HepG2 (cell line): ENCODE results near the gene CACNA1I. TPM values are rescaled to one million over a fixed set of nuclear protein-coding genes. Genes with fewer than 3 reads are reported as not detected.
A peak's percentile ranks its signal among the peaks of the same experiment; 100 is the strongest.

ENCODE experiments used
- ATAC-seq: fragments of 200-7000 bp; cut with Tn5 transposase; 3 replicates; pipeline ENCODE4 v1.9.1; 2020; ENCODE audit warnings: mild to moderate bottlenecking, moderate library complexity
- BruUV-seq: library from RNA; stranded (reverse); fragments of 400-500 nt; replicated peaks from 2 replicates; lab custom pipeline; 2021; lab: Mats Ljungman, UMichigan
- CTCF ChIA-PET: fragments of 300-600 bp; formaldehyde crosslinking; extraction: SDS; loops from one replicate; lab custom pipeline; 2021; ENCODE audit warnings: low total read pairs, inconsistent platforms, low intra/inter-chr PET ratio; lab: Yijun Ruan, JAX
- POLR2A ChIA-PET: fragments of 350-600 bp; sonication (Branson Sonifier 250); formaldehyde crosslinking; loops from one replicate; lab custom pipeline; 2020; ENCODE audit warnings: antibody characterized with exemption, inconsistent platforms; lab: Yijun Ruan, JAX
- DNase-seq: peaks from one replicate; pipeline ENCODE4 v3.0.0-alpha.2; 2015; ENCODE audit warnings: low spot score
- FAIRE-seq: peaks from 3 replicates; lab custom pipeline; 2011; peaks lifted over from hg19 to GRCh38; lab: Jason Lieb, UNC
- H2AFZ ChIP-seq: one replicate; pipeline ENCODE4 v1.6.1; 2011; ENCODE audit warnings: low read length, inconsistent platforms
- H3K27ac ChIP-seq: fragments of 300-600 bp; 3 replicates; pipeline ENCODE4 v1.8.0; 2011; ENCODE audit warnings: mixed run types, mild to moderate bottlenecking, mixed read lengths, low read length, inconsistent platforms; ENCODE audit not compliant: insufficient read depth; ENCODE audit errors: extremely low read length
- H3K27me3 ChIP-seq, 2 experiments: fragments of 200-600 bp in 1 of 2; 2 replicates in 1 of 2; 3 replicates in 1 of 2; pipeline versions ENCODE4 v1.6.0 to v1.8.0; 2011; ENCODE audit warnings: low read length in 2 of 2, mild to moderate bottlenecking in 2 of 2, moderate library complexity in 2 of 2, inconsistent platforms in 1 of 2; ENCODE audit not compliant: insufficient read depth in 2 of 2, control insufficient read depth in 1 of 2
- H3K36me3 ChIP-seq, 2 experiments: fragments of 200-600 bp in 1 of 2; replicated peaks in 1 of 2; 2 replicates in 1 of 2; 3 replicates in 1 of 2; pipeline versions ENCODE4 v1.5.1 to v1.8.0; 2011; ENCODE audit warnings: low read length in 2 of 2, inconsistent platforms in 1 of 2; ENCODE audit not compliant: insufficient read depth in 2 of 2, control insufficient read depth in 1 of 2
- H3K4me1 ChIP-seq: 2 replicates; pipeline ENCODE4 v1.5.1; 2012; ENCODE audit warnings: low read length, inconsistent platforms; ENCODE audit not compliant: insufficient read depth
- H3K4me2 ChIP-seq: 2 replicates; pipeline ENCODE4 v1.6.0; 2011; ENCODE audit warnings: low read depth, low read length, inconsistent platforms
- H3K4me3 ChIP-seq, 3 experiments: fragments of 200-600 bp in 1 of 3; sonication (generic), shearing (Covaris generic) in 1 of 3; replicated peaks in 1 of 3; 2 replicates each; pipeline ENCODE4 v1.5.1; 2011 to 2016; ENCODE audit warnings: low read length in 3 of 3, inconsistent platforms in 2 of 3, low read depth in 2 of 3, mild to moderate bottlenecking in 2 of 3, control low read depth in 1 of 3, mixed read lengths in 1 of 3; ENCODE audit not compliant: insufficient read depth in 1 of 3
- H3K79me2 ChIP-seq: one replicate; pipeline ENCODE4 v1.6.1; 2011; ENCODE audit warnings: low read length, inconsistent platforms; ENCODE audit not compliant: insufficient read depth
- H3K9ac ChIP-seq: 2 replicates; pipeline ENCODE4 v1.6.0; 2011; ENCODE audit warnings: mild to moderate bottlenecking, low read depth, low read length, inconsistent platforms; ENCODE audit not compliant: insufficient read depth
- H3K9me3 ChIP-seq: 2 replicates; pipeline ENCODE4 v1.5.1; 2012; ENCODE audit warnings: mild to moderate bottlenecking, low read length
- H4K20me1 ChIP-seq: 2 replicates; pipeline ENCODE4 v1.6.0; 2011; ENCODE audit warnings: inconsistent platforms, mild to moderate bottlenecking, low read length, moderate library complexity; ENCODE audit not compliant: insufficient read depth
- CCAR2 ChIP-seq: fragments of 200-400 bp; formaldehyde crosslinking; optimal IDR thresholded peaks from 2 replicates; pipeline ENCODE3; 2018; ENCODE audit warnings: low read depth, mild to moderate bottlenecking, low read length, moderate library complexity
- FOXK1 ChIP-seq: sonication (generic); formaldehyde crosslinking; IDR thresholded peaks from 2 replicates; pipeline ENCODE4 v1.4.0; 2020; ENCODE audit warnings: low read depth, missing genetic modification reagents, borderline replicate concordance
- NFIC ChIP-seq: IDR thresholded peaks from 2 replicates; pipeline ENCODE4 v1.6.1; 2012; ENCODE audit warnings: mild to moderate bottlenecking, low read length, inconsistent platforms
- SIX1 ChIP-seq: sonication (generic); formaldehyde crosslinking; IDR thresholded peaks from 2 replicates; pipeline ENCODE4 v1.4.0; 2020; ENCODE audit warnings: missing genetic modification reagents, borderline replicate concordance
- TARDBP ChIP-seq: sonication (generic); formaldehyde crosslinking; IDR thresholded peaks from 2 replicates; pipeline ENCODE4 v1.8.0; 2022; ENCODE audit warnings: mild to moderate bottlenecking, missing genetic modification reagents
- ZGPAT ChIP-seq: IDR thresholded peaks from 2 replicates; pipeline ENCODE4 v1.6.1; 2016; ENCODE audit warnings: mild to moderate bottlenecking
- ZNF263 ChIP-seq: sonication (generic); formaldehyde crosslinking; IDR thresholded peaks from 2 replicates; pipeline ENCODE4 v1.4.0; 2020; ENCODE audit warnings: missing genetic modification reagents
- WGBS: methylation state at CpG from one replicate; pipeline ENCODE4 v1.1.6; 2017; ENCODE audit warnings: low lambda C conversion rate; 5-methylcytosine and 5-hydroxymethylcytosine counted together
- in situ Hi-C: cut with HindIII; loops from 2 replicates; pipeline ENCODE4 v1.10.0; 2017; ENCODE audit warnings: low pct_unique_long_range_greater_than_20kb; ENCODE audit not compliant: extremely low pct_ligation_motif_present
- intact Hi-C: fragments of 100-400 bp; cut with micrococcal nuclease; formaldehyde crosslinking; loops from one replicate; pipeline ENCODE4 v1.10.0; 2022; ENCODE audit not compliant: unreplicated experiment
- polyA plus RNA-seq, 8 experiments: library from polyadenylated mRNA; depleted of rRNA in 3 of 8; stranded (reverse) in 7 of 8; unstranded in 1 of 8; fragments of >200 nt; fragmentation: Illumina TruSeq in 4 of 8; extraction: Trizol in 4 of 8; gene quantifications; 2 replicates each; pipeline versions ENCODE4 v1.2.1 to v1.2.3, GENCODE V29; 2011 to 2016; ENCODE audit warnings: low read depth in 4 of 8, missing spikeins in 1 of 8, mixed read lengths in 1 of 8; ENCODE audit not compliant: insufficient read depth in 1 of 8
- total RNA-seq, 5 experiments: library from RNA; depleted of rRNA; stranded (reverse); fragments of >200 nt; fragmentation: Illumina TruSeq; extraction: Trizol; gene quantifications; 2 replicates each; pipeline ENCODE4 v1.2.3, GENCODE V29; 2016; ENCODE audit warnings: low read depth in 1 of 5

CACNA1I gene
- total and polyA plus RNA-seq, 2 of the 13 experiments (the other 11 are each of a cell fraction or from before 2014, with no cell fraction given): not detected

GRCh38 chr22:39558254-39558727, 12.3 kb upstream of the CACNA1I start:
- Histone ChIP-seq H3K4me1 (no peaks in the 10 kb centered on the region), H3K9ac (no peak overlapping the region), H3K27me3 (peaks cover 9 to 37% of the 10 kb centered on the region in 2 experiments; a peak in 4 of 5 replicates), H4K20me1 (no peaks in the 10 kb centered on the region), H2AFZ (no peak overlapping the region), H3K9me3 (no peaks in the 10 kb centered on the region), H3K79me2 (no peaks in the 10 kb centered on the region), H3K4me2 (no peak overlapping the region), H3K36me3 (no peaks in the 10 kb centered on the region), H3K4me3 (no peak overlapping the region), H3K27ac (no peak overlapping the region)
- in situ Hi-C loops: no loop called here
- POLR2A ChIA-PET: no interaction called here
- 46% methylated on average over 16 of the region's 34 CpGs for WGBS
- CTCF ChIA-PET: no interaction called here
- TF ChIP-seq CCAR2 (no peak), FOXK1 (no peak)
- no peak for ATAC-seq
- BruUV-seq: no TSS peak
- no peak for DNase-seq
- intact Hi-C loops: no loop called here
- FAIRE-seq: no peak

- no peak overlapping the region for H3K4me3 ChIP-seq
- no peak overlapping the region for H3K4me2 ChIP-seq
- DNase-seq (no peak), ATAC-seq (no peak), FAIRE-seq (no peak)
- peaks cover 9 to 37% of the 10 kb centered on the region in 2 experiments; a peak in 4 of 5 replicates for H3K27me3 ChIP-seq
- H3K9me3 ChIP-seq: no peaks in the 10 kb centered on the region
- POLR2A ChIA-PET: no interaction called here
- no peaks in the 10 kb centered on the region for H3K4me1 ChIP-seq
- CTCF ChIA-PET: no interaction called here
- no TSS peak for BruUV-seq
- TF ChIP-seq TARDBP (CRISPR knock-in tag): no peak
- no peak for TF ChIP-seq NFIC
- no peak for TF ChIP-seq SIX1 (CRISPR knock-in tag)
- no peak for TF ChIP-seq ZGPAT (CRISPR knock-in tag)
- TF ChIP-seq ZNF263: peak; percentile 47; the same call in 1 of the 2 replicates
- no peak overlapping the region for H3K27ac ChIP-seq
- 62% methylated on average over 8 of the region's 14 CpGs for WGBS
- H3K79me2 ChIP-seq: no peaks in the 10 kb centered on the region
- no peak overlapping the region for H2AFZ ChIP-seq
- no peaks in the 10 kb centered on the region for H3K36me3 ChIP-seq
- in situ Hi-C loops (no loop called here), intact Hi-C loops (no loop called here)
- H4K20me1 ChIP-seq: no peaks in the 10 kb centered on the region
- H3K9ac ChIP-seq: no peak overlapping the region
These were observed 11.6 kb upstream of the CACNA1I start for GRCh38 chr22:39558950-39559349.
